ENCODE data around the gene CSE1L.
A peak's percentile ranks its signal among the peaks of the same experiment; 100 is the strongest.
"Not testable (repeated sequence)": the region's sequence is repeated elsewhere in the genome, so short reads cannot be mapped to it uniquely, and the experiment has no call there.

CSE1L gene

GRCh38 chr20:49024220-49024619 is 21.9 kb upstream of the CSE1L start:
- TF ChIP-seq, protein P1, sequence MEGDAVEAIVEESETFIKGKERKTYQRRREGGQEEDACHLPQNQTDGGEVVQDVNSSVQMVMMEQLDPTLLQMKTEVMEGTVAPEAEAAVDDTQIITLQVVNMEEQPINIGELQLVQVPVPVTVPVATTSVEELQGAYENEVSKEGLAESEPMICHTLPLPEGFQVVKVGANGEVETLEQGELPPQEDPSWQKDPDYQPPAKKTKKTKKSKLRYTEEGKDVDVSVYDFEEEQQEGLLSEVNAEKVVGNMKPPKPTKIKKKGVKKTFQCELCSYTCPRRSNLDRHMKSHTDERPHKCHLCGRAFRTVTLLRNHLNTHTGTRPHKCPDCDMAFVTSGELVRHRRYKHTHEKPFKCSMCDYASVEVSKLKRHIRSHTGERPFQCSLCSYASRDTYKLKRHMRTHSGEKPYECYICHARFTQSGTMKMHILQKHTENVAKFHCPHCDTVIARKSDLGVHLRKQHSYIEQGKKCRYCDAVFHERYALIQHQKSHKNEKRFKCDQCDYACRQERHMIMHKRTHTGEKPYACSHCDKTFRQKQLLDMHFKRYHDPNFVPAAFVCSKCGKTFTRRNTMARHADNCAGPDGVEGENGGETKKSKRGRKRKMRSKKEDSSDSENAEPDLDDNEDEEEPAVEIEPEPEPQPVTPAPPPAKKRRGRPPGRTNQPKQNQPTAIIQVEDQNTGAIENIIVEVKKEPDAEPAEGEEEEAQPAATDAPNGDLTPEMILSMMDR (IDR thresholded peaks at IDR 0.05; ENCODE audit: control extremely low read depth, extremely low read depth, low read depth, missing control alignments): no peak
- DNase-seq (ENCODE audit: extremely low spot score): no peak
- ChIA-PET CTCF (no interaction called here), POLR2A (no interaction called here)

- POLR2A ChIA-PET; DNase-seq (ENCODE audit: extremely low spot score): not testable (repeated sequence)
- CTCF ChIA-PET: interaction anchor here (1.1 to 2.2 kb wide), 4 partner anchors 10 to 370 kb away, joined by 3 to 6 read pairs (median 4); no protein-coding TSS in a partner anchor
Observed at GRCh38 chr20:49028177-49028576, 17.9 kb upstream of the CSE1L start.

GRCh38 chr20:49028684-49029083 is 17.4 kb upstream of the CSE1L start:
- ChIA-PET POLR2A (no interaction called here), CTCF (interaction anchor here (0.8 to 1.4 kb wide), 6 partner anchors 10 to 372 kb away, joined by 3 to 11 read pairs (median 4); partner anchors contain the start of gene CSE1L)
- TF ChIP-seq, protein P1 (IDR thresholded peaks at IDR 0.05; ENCODE audit: control extremely low read depth, extremely low read depth, low read depth, missing control alignments): peak; percentile 28
- no peak for DNase-seq (ENCODE audit: extremely low spot score)

DNA sequence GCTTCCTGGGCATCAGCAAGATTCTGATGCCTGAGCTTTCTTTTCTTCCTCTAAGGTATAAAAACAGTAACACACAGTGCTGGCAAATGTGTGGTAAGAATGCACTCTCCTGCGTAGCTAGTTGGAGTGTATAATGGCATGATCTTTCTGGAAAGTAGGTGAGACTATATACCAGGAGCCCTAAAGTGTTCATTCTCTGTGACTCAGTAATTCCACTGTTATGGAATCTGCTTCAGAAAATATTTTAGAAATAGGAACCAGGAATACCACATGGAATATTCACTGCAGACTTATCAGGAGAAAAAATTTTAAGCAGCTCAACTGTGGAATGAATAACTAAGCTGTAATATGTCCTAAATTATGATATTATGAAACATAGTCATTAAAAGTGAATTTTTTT is 16.9 kb upstream of the CSE1L start:
- TF ChIP-seq, protein P1 (IDR thresholded peaks at IDR 0.05; ENCODE audit: control extremely low read depth, extremely low read depth, low read depth, missing control alignments): no peak
- ChIA-PET CTCF (interaction anchor here (0.8 to 1.4 kb wide), 5 partner anchors 9 to 373 kb away, joined by 3 to 11 read pairs (median 4); partner anchors contain the start of gene CSE1L), POLR2A (no interaction called here)
- DNase-seq (ENCODE audit: extremely low spot score): no peak

DNA sequence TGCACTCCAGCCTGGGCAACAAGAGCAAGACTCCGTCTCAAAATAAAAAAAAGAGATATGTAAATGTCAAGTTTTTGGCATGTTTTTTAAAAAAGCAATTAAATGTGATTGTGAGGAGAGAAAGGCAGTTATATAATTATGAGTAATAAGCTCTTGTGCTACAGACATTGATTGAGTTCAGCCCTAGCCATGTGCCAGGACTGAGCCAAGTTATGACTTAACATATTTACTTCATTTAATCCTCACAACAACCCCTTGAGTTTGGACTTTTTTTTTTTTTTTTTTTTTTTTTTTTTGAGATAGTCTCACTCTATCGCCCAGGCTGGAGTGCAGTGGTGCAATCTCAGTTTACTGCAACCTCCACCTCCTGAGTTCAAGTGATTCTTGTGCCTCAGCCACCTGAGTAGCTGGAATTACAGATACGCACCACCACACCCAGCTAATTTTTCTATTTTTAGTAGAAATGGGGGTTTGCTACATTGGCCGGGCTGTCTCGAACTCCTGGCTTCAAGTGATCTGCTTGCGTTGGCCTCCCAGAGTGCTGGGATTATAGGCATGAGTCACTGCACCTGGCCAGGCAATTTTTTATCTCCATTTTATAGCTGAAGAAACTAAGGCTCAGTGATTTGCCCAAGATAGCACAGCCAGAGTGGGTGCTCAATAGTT is 15.0 kb upstream of the CSE1L start:
- TF ChIP-seq, protein P1 (IDR thresholded peaks at IDR 0.05; ENCODE audit: control extremely low read depth, extremely low read depth, low read depth, missing control alignments): no peak
- POLR2A ChIA-PET: interaction anchor here (0.6 kb wide), 1 partner anchor 107 kb away, joined by 7 read pairs; no protein-coding TSS in a partner anchor
- CTCF ChIA-PET: interaction anchor here (0.9 to 1.2 kb wide), 3 partner anchors 10 to 374 kb away, joined by 3 read pairs; no protein-coding TSS in a partner anchor
- DNase-seq (ENCODE audit: extremely low spot score): no peak

DNA sequence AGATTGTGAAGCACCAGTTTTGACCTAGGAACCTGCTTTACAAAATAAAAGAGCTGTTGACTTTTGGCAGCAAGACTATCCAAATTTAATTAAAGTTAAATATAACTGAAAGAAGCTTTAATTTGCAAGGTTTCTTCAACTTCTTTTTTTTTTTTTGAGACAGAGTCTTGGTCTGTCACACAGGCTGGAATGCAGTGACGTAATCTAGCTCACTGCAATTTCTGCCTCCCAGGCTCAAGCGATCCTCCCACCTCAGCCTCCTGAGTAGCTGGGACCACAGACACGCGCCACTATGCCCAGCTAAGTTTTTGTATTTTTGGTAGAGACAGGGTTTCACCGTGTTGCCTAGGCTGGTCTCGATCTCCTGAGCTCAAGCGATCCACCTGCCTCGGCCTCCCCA is 13.7 kb upstream of the CSE1L start:
- no peak for DNase-seq (ENCODE audit: extremely low spot score)
- TF ChIP-seq, protein P1 (IDR thresholded peaks at IDR 0.05; ENCODE audit: control extremely low read depth, extremely low read depth, low read depth, missing control alignments): no peak
- ChIA-PET CTCF (interaction anchor here (1.1 kb wide), 1 partner anchor 30 kb away, joined by 3 read pairs; no protein-coding TSS in a partner anchor), POLR2A (interaction anchor here (0.6 kb wide), 1 partner anchor 755 kb away, joined by 3 read pairs; no protein-coding TSS in a partner anchor)

DNA sequence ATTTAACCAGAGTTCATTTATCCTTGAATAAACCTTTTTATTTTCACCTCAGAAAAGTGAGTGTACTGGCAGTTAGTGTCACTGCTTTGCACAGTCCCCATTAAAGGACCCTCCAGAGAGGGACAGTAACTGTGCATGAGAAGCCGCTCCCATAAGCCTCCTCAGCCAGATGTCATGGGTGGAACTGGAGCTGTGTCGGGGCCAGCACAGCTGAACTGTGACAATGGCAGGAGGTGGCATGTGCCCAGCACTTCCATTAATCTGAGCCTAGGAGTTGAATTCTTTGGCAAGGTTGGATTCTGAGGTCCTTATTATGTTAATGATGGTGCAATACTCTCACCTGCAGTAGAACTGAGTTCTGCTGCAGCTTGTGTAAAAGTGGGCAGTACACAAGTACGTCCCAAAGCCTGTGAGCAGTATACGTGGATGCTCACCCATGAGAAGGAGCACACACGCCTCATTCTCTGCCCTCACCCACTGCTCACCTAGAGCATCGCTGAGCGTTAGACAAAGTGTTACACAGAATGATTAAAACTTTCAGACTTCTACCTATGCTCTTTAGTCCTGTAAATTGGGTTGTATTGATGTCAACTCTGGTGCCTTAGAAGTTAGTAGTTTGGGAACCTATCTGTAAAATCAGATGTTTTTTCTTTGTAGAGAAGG is 11.9 kb upstream of the CSE1L start:
- ChIA-PET CTCF (no interaction called here), POLR2A (no interaction called here)
- TF ChIP-seq, protein P1 (IDR thresholded peaks at IDR 0.05; ENCODE audit: control extremely low read depth, extremely low read depth, low read depth, missing control alignments): no peak
- no peak for DNase-seq (ENCODE audit: extremely low spot score)
